Measurements from ENCODE around the gene ZNF536.

Gene ZNF536

GRCh38 chr19:30593975-30594745 is 222.0 kb downstream of the ZNF536 start:
- in situ Hi-C loops (cut with MboI; ENCODE audit: low sequenced_read_pairs) = no loop called here

DNA sequence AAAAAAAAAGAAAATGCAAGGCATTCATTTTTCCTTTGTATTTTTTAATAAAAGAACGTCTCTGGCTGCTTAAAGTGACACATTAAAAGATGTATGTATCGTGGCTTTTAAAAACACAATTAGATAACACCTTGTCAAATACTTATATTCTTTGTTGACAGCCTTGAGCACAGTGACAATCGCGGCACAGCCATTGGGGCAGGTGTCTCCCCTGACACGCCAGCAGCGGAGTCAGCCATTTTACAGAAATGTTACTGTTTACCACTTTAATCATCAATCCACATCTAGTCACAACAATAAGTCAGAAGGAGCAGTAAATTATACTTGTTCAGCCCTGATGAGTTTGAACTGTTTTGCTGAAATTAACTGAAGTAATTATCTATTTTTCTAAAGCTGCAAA is 224.1 kb downstream of the ZNF536 start:
- in situ Hi-C loops (cut with MboI; ENCODE audit: low sequenced_read_pairs) = no loop called here

DNA sequence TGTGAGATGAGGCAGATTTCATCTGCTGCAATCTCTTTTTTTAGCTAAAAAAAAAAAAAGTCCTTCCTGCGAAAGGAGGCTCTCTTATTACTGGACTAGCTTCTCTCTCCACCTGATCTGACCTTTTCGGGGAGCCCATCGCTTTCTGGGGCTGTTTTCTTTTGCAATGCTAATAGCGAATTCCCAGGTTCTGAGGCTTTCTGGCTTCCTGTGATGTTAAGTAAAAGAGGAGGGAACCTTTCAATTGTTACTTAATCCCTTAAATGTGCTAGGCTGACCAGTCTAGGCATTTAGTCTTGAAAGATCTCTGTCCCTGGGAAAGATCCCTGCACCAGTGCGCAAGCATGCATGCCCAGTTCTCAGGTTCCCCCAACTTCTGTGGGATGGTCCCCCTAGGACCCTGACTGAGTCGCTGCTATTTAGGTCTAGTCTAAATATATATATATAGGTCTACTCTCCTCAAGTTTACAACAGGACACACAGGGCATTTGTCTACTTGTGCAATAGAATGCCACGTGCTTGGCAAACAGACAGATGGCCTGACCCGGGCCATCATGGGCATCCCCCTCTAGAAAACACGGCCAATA is 224.7 kb downstream of the ZNF536 start:
- in situ Hi-C loops (cut with MboI; ENCODE audit: low sequenced_read_pairs) = no loop called here

DNA sequence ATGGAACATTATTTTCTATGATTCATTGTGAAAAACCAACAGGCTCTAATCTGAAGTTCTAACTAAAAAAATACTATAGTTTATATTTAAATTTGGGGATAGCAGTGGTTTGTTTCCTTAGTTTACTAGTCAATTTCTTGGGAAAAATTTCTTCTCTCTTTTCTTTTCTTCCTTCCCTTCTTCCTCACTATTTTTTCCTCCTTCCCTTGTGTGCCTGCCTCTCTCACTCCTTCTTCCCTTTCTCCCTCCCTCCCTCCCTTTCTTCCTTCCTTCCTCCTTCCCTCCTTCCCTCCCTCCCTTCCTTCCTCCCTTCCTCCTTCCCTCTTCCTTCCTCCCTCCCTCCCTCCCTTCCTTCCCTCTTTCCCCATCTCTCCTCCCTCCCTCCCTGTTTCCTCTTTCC is 226.5 kb downstream of the ZNF536 start:
- in situ Hi-C loops (cut with MboI; ENCODE audit: low sequenced_read_pairs) = no loop called here

DNA sequence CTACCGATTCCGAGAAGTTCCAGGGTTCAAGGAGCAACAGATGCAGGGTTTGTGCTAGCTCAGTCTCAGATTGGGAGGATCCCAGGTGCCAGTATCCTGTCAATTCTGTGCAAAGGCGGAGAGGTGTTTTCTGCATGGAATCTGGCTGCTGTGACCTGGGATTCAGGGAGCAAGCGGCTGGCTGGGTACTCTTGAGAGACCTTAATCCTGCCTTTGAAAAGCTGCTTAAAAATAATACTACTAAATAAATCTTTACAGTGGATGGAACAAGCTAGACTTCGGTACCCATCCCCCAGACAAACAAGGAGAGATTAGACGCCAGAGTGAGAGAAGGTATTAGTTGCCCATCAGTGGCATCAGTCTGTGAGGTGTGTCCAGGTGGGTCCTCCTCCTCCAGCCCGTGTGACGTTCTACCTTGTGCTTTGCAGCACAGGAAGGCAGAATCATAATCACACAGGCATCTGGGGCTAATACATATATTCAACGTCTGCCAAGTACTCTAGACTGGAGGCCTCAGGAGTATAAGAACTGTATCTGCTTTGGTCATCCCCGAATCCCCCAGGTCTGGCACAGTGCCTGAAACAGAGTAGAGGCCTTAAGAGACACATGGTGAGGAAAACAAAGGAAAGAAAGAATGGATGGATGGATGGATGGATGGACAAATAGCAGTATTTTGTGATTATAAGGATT is 230.6 kb downstream of the ZNF536 start:
- in situ Hi-C loops (cut with MboI; ENCODE audit: low sequenced_read_pairs) = no loop called here

DNA sequence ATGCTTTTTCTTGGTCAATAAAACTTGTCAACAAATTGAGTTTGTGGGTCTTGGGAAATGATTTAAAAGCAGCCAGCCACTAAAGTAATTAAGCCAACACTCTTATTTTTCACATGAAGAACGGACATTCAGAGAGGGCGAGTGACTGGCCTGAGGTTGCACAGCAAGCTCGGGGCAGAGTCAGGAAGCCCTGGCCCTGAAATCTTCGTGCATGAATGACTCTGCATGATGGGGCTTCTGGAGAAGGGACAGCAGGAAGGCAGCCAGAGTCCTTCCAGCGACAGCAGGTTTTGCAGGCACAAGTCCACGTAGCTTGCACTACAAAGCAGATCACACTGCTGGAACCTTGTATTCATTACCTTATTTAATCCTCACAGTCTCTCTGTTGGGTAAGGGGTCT is 232.5 kb downstream of the ZNF536 start:
- in situ Hi-C loops (cut with MboI; ENCODE audit: low sequenced_read_pairs) = no loop called here

GRCh38 chr19:30605333-30605732 is 233.1 kb downstream of the ZNF536 start:
- in situ Hi-C loops (cut with MboI; ENCODE audit: low sequenced_read_pairs) = no loop called here

- in situ Hi-C loops (cut with MboI; ENCODE audit: low sequenced_read_pairs) = no loop called here
These were observed 234.2 kb downstream of the ZNF536 start for GRCh38 chr19:30606114-30607050.

Measured in HL-60/S4 (cell line).